Right cardiac atrium (tissue), 5 donors: ENCODE data around the gene ARSK. TPM values are rescaled to one million over a fixed set of nuclear protein-coding genes. Genes with fewer than 3 reads are reported as not detected.

ENCODE experiments used
- ATAC-seq, 2 donors: fragments of 200-7000 bp; cut with Tn5 transposase; one replicate each; pipeline versions ENCODE4 v1.8.0 to v1.9.1; 2020; ENCODE audit warnings: moderate library complexity in 2 of 2, mild to moderate bottlenecking in 1 of 2
- DNase-seq, 3 donors: peaks; one replicate each; pipeline ENCODE4 v3.0.0-alpha.2; 2020
- H3K27ac ChIP-seq: one replicate; pipeline ENCODE4 v1.5.1; 2013; ENCODE audit warnings: mild to moderate bottlenecking, low read length, control low read depth, moderate library complexity
- H3K27me3 ChIP-seq: one replicate; pipeline ENCODE4 v1.6.1; 2013; ENCODE audit not compliant: control insufficient read depth, insufficient read depth
- H3K4me1 ChIP-seq: one replicate; pipeline ENCODE4 v1.6.1; 2013; ENCODE audit warnings: low read length; ENCODE audit not compliant: control insufficient read depth, insufficient read depth
- H3K4me3 ChIP-seq: one replicate; pipeline ENCODE4 v1.5.1; 2013; ENCODE audit warnings: low read length, control low read depth
- H3K9me3 ChIP-seq: one replicate; pipeline ENCODE4 v1.6.1; 2013; ENCODE audit warnings: low read length; ENCODE audit not compliant: control insufficient read depth
- WGBS: extraction: QIAGEN DNeasy Blood & Tissue Kit; methylation state at CpG from one replicate; pipeline ENCODE4 v1.1.7; 2013; 5-methylcytosine and 5-hydroxymethylcytosine counted together
- intact Hi-C, 4 donors: fragments of 100-400 bp; cut with DNase I; formaldehyde crosslinking; loops; one replicate each; pipeline versions ENCODE4 v1.11.0 to v1.14.0; 2022 to 2023
- long read RNA-seq, 4 donors: library from polyadenylated mRNA; unstranded; transcript quantifications; one replicate each; pipeline ENCODE4 v2.0.0, GENCODE V29; 2020 to 2021
- polyA plus RNA-seq: library from polyadenylated mRNA; stranded (reverse); fragments of 200-250 nt; gene quantifications from one replicate; pipeline ENCODE4 v1.2.3, GENCODE V29; 2013
- total RNA-seq, 4 donors: library from RNA; stranded (reverse); fragmentation: NEBNext Ultra II Directional; extraction: Animal tissue kit (Norgen Biotek cat#: 25700); gene quantifications; one replicate each; pipeline ENCODE4 v1.2.1, GENCODE V29; 2021
- donor health status: healthy with polysubstance abuse.
- donor health status: DM: no; HTN: yes; CAD: no.
- donor health status: DM: no; HTN: no; CAD: no.
- donor health status: DM: no; HTN: yes; CAD: no; lungs with severe emphysema.
- donor health status: DM: yes; HTN: yes; CAD: no.

Gene ARSK
- total RNA-seq (1 to 10 TPM; 3.6 to 5.2 (median 4.7) TPM), polyA plus RNA-seq (3.8 TPM)
- long read RNA-seq, donor 1, transcript ARSK-201 (8 exons, 3,354 nt): major isoform, 15 of 16 reads
- long read RNA-seq, donor 1, partial matches to known transcripts: 0 of 16 reads
- long read RNA-seq, donor 1, other reads (novel, unspliced or antisense): 1 of 16 reads
- long read RNA-seq, donor 2, partial matches to known transcripts: 0 of 4 reads
- long read RNA-seq, donor 2, other reads (novel, unspliced or antisense): 0 of 4 reads
- long read RNA-seq, donor 3, transcript ARSK-201 (8 exons, 3,354 nt): major isoform, 9 of 12 reads
- long read RNA-seq, donor 3, partial matches to known transcripts: 0 of 12 reads
- long read RNA-seq, donor 3, other reads (novel, unspliced or antisense): 1 of 12 reads
- long read RNA-seq, donor 4, partial matches to known transcripts: 2 of 8 reads
- long read RNA-seq, donor 4, other reads (novel, unspliced or antisense): 1 of 8 reads

DNA sequence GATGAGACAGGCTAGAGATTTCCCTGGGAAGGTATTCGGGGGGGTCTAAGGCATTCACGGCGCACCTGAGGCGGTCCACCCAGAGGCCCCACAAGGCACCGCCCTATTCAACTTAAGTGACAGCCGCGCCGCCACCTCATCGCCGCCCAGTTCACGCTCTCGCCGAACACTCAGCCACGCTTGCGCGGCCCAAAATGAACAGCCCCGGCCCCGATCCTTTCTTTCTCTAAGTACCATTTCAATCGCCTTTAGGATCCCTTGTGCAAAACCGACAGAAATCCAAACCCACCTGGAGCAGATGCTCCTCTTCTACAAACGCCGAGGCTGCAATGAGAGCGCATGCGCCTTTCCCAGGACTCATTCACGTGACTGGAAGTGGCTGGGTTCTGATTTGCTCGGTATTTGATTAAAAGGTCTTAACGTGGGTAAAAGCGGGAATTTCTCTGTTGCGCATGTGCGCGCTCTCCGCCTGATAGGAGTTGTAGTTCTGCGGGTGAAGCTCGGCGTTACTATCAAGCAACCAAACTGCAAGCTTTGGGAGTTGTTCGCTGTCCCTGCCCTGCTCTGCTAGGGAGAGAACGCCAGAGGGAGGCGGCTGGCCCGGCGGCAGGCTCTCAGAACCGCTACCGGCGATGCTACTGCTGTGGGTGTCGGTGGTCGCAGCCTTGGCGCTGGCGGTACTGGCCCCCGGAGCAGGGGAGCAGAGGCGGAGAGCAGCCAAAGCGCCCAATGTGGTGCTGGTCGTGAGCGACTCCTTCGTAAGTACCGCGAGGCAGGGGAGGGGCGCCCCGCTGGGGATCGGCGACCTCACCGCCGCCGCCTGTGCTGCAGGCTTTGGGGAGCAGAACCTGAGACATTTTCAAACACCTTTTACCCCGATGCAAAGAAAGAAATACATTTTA is at the start of gene ARSK, which contains the start of gene SKIC3:
Gene ARSK (plus strand): TSS at position 455 of the 902 bp plus-strand sequence. CDS start 178 bp downstream, at position 633.
Gene SKIC3 (minus strand): TSS at position 331 of the 902 bp plus-strand sequence. CDS start 7,827 bp downstream, outside the sequence.
- ATAC-seq (peak; percentile 99), DNase-seq (peak; percentile 95 to 97 (median 96))
- Histone ChIP-seq H3K27ac (peak within 1 kb of the TSS; percentile 76), H3K4me1 (no peaks in the 10 kb centered on the region), H3K4me3 (peak within 1 kb of the TSS; percentile 69), H3K27me3 (no peaks in the 10 kb centered on the region), H3K9me3 (no peaks in the 10 kb centered on the region)
- WGBS: under 1% methylated on average over 63 of the region's 63 CpGs
- intact Hi-C loops: no loop called here

- ATAC-seq (no peak), DNase-seq (no peak)
- 64% methylated on average over 1 of the region's 1 CpG for WGBS
- no peak overlapping the region for H3K27ac ChIP-seq
- intact Hi-C loops: no loop called here
- H3K9me3 ChIP-seq: no peaks in the 10 kb centered on the region
- no peak overlapping the region for H3K4me3 ChIP-seq
- H3K27me3 ChIP-seq: no peaks in the 10 kb centered on the region
- H3K4me1 ChIP-seq: no peaks in the 10 kb centered on the region
Observed at GRCh38 chr5:95508550-95508949, 46.4 kb upstream of the ARSK start.

DNA sequence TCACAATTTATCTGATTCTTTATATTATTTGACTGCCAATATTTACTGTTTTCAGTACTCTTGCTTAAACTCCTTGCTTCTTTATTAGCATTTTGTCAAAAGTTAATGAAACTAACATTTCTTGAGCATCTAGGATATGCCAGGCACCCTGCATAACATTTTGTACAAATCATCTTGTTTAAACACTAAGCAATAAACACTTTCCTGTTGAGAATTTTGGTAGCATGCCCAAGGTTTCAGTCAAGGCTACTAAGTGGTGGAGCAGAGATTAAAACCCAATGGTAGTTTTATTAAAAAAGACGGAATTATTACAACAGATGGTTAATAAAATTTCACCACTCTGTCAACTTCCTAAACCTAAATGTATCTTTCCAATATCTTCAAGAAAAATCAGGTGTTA is 43.3 kb upstream of the ARSK start:
- H3K27me3 ChIP-seq: no peaks in the 10 kb centered on the region
- 99% methylated on average over 1 of the region's 1 CpG for WGBS
- ATAC-seq (no peak), DNase-seq (no peak)
- intact Hi-C loops: no loop called here
- H3K9me3 ChIP-seq: no peaks in the 10 kb centered on the region
- H3K4me3 ChIP-seq: no peak overlapping the region
- H3K4me1 ChIP-seq: no peaks in the 10 kb centered on the region
- H3K27ac ChIP-seq: no peak overlapping the region

DNA sequence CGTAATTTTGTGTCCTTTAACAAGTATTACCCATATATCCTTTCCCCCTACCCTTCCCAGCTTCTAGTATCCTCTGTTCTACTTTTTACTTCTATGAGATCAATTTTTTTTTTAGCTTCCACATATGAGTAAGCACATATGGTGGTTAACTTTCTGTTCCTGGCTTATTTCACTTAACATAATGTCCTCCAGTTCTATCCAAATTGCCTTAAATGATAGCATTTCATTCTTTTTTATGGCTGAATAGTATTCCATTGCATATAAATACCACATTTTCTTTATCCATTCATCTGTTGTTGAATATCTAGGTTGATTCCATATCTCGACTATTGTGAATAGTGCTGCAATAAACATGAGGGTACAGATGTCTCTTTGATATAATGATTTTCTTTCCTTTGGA is 36.5 kb upstream of the ARSK start:
- Histone ChIP-seq H3K27ac (no peak overlapping the region), H3K9me3 (no peaks in the 10 kb centered on the region), H3K4me1 (no peaks in the 10 kb centered on the region), H3K4me3 (no peak overlapping the region), H3K27me3 (no peaks in the 10 kb centered on the region)
- ATAC-seq (no peak), DNase-seq (no peak)
- intact Hi-C loops: no loop called here
- WGBS: 98% methylated on average over 2 of the region's 2 CpGs

- Histone ChIP-seq H3K4me3 (no peak overlapping the region), H3K27ac (no peak overlapping the region), H3K27me3 (no peaks in the 10 kb centered on the region), H3K9me3 (no peaks in the 10 kb centered on the region), H3K4me1 (no peaks in the 10 kb centered on the region)
- WGBS: 67% methylated on average over 1 of the region's 1 CpG
- ATAC-seq: no peak
- intact Hi-C loops: no loop called here
- DNase-seq: no peak
Observed at GRCh38 chr5:95519151-95519550, 35.8 kb upstream of the ARSK start.

DNA sequence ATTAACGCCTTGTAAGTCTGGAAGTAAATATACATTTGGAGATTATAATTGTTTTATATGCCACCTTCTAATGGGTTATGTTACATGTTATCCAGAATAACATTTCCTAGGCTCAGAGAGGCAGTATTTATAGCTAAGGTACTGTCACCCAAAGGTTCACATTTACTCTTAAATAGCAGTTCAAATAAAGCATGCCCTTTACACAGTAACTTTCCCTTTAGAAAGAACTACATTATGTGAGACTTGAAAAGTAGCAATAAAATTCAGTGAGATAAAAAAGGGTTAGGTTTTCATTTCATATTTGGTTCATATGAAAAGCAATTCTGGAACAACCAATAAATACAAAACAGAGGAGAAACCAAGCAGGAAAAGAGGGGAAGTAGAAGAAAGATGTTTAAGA is 35.2 kb upstream of the ARSK start:
- no peak overlapping the region for H3K27ac ChIP-seq
- 91% methylated on average over 1 of the region's 1 CpG for WGBS
- DNase-seq (no peak), ATAC-seq (no peak)
- H3K27me3 ChIP-seq: no peaks in the 10 kb centered on the region
- no peaks in the 10 kb centered on the region for H3K9me3 ChIP-seq
- no peaks in the 10 kb centered on the region for H3K4me1 ChIP-seq
- intact Hi-C loops: no loop called here
- H3K4me3 ChIP-seq: no peak overlapping the region

GRCh38 chr5:95520206-95520605 is 34.7 kb upstream of the ARSK start:
- Histone ChIP-seq H3K4me1 (no peaks in the 10 kb centered on the region), H3K4me3 (no peak overlapping the region), H3K27ac (no peak overlapping the region), H3K9me3 (no peaks in the 10 kb centered on the region), H3K27me3 (no peaks in the 10 kb centered on the region)
- DNase-seq (no peak), ATAC-seq (no peak)
- intact Hi-C loops: no loop called here
- 96% methylated on average over 1 of the region's 1 CpG for WGBS

DNA sequence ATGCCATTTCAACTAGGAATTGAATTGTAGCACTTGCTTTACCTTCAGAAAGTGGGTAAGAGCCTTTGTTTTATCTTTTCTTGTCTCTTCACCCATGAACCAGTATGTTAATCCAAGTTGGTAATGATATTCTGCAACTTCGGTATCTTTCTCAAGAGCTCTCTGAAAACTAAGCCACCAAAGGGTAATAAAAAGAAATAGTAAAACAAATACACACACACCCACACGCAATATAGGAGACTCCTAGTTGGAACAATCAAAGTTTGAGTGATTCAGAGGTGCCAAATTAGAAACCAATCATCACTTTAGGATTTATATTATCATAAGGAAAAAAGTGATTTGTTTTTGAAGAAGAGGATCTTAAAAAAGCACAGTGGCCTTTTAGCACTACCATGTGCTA is 30.5 kb upstream of the ARSK start:
- no peak overlapping the region for H3K27ac ChIP-seq
- intact Hi-C loops: no loop called here
- DNase-seq: no peak
- 89% methylated on average over 2 of the region's 2 CpGs for WGBS
- no peaks in the 10 kb centered on the region for H3K4me1 ChIP-seq
- H3K4me3 ChIP-seq: no peak overlapping the region
- no peak for ATAC-seq
- no peaks in the 10 kb centered on the region for H3K9me3 ChIP-seq
- no peaks in the 10 kb centered on the region for H3K27me3 ChIP-seq

- ATAC-seq: no peak
- intact Hi-C loops: no loop called here
- WGBS: 99% methylated on average over 2 of the region's 2 CpGs
Observed at GRCh38 chr5:95526871-95527270, 28.0 kb upstream of the ARSK start.

GRCh38 chr5:95528565-95528964 is 26.3 kb upstream of the ARSK start:
- DNase-seq: no peak
- H3K4me1 ChIP-seq: no peaks in the 10 kb centered on the region
- ATAC-seq: no peak
- no peak overlapping the region for H3K4me3 ChIP-seq
- no peak overlapping the region for H3K27ac ChIP-seq
- no peaks in the 10 kb centered on the region for H3K27me3 ChIP-seq
- no peaks in the 10 kb centered on the region for H3K9me3 ChIP-seq
- intact Hi-C loops: no loop called here

More at GRCh38 chr5:95526871-95527270, 28.0 kb upstream of the ARSK start:
- Histone ChIP-seq H3K27me3 (no peaks in the 10 kb centered on the region), H3K4me3 (no peak overlapping the region), H3K9me3 (no peaks in the 10 kb centered on the region), H3K4me1 (no peaks in the 10 kb centered on the region), H3K27ac (no peak overlapping the region)
- no peak for DNase-seq

GRCh38 chr5:95530416-95530815 is 24.5 kb upstream of the ARSK start:
- DNase-seq (no peak), ATAC-seq (no peak)
- intact Hi-C loops: no loop called here
- H3K27ac ChIP-seq: no peak overlapping the region
- H3K27me3 ChIP-seq: no peaks in the 10 kb centered on the region
- H3K4me3 ChIP-seq: no peak overlapping the region
- H3K4me1 ChIP-seq: no peaks in the 10 kb centered on the region
- no peaks in the 10 kb centered on the region for H3K9me3 ChIP-seq
- 98% methylated on average over 2 of the region's 2 CpGs for WGBS
